H9 (cell line): Measurements from ENCODE around the gene KIF21B. TPM values are rescaled to one million over a fixed set of nuclear protein-coding genes. Genes with fewer than 3 reads are reported as not detected.
"Not testable (repeated sequence)": the region's sequence is repeated elsewhere in the genome, so short reads cannot be mapped to it uniquely, and the experiment has no call there.

Experiments
- DNase-seq: peaks from one replicate; pipeline ENCODE4 v3.0.0-alpha.2; 2017
- H2AFZ ChIP-seq: one replicate; pipeline ENCODE4 v1.6.1; 2013; ENCODE audit warnings: mild to moderate bottlenecking, low read length, control low read depth, moderate library complexity
- H2AK5ac ChIP-seq: 2 replicates; pipeline ENCODE4 v1.6.1; 2013; ENCODE audit warnings: low read length, control low read depth, mixed read lengths; ENCODE audit not compliant: insufficient read length
- H2BK120ac ChIP-seq: one replicate; pipeline ENCODE4 v1.6.1; 2013; ENCODE audit warnings: low read depth, mild to moderate bottlenecking, low read length, control low read depth, inconsistent platforms; ENCODE audit not compliant: poor library complexity, severe bottlenecking
- H2BK12ac ChIP-seq: 2 replicates; pipeline ENCODE4 v1.6.1; 2013; ENCODE audit warnings: low read length, control low read depth, mixed read lengths, low read depth; ENCODE audit not compliant: insufficient read length
- H2BK15ac ChIP-seq: 2 replicates; pipeline ENCODE4 v1.6.1; 2013; ENCODE audit warnings: low read depth, low read length, control low read depth
- H2BK20ac ChIP-seq: one replicate; pipeline ENCODE4 v1.6.1; 2013; ENCODE audit warnings: low read depth, mild to moderate bottlenecking, low read length, control low read depth, inconsistent platforms; ENCODE audit not compliant: poor library complexity, severe bottlenecking
- H2BK5ac ChIP-seq: 2 replicates; pipeline ENCODE4 v1.6.1; 2013; ENCODE audit warnings: low read length, control low read depth, mixed read lengths; ENCODE audit not compliant: insufficient read length
- H3K14ac ChIP-seq: 2 replicates; pipeline ENCODE4 v1.6.1; 2013; ENCODE audit warnings: low read length, control low read depth; ENCODE audit not compliant: insufficient read depth
- H3K18ac ChIP-seq: 2 replicates; pipeline ENCODE4 v1.6.1; 2013; ENCODE audit warnings: low read depth, mild to moderate bottlenecking, mixed read lengths, low read length, control low read depth; ENCODE audit not compliant: insufficient read length
- H3K23ac ChIP-seq: 2 replicates; pipeline ENCODE4 v1.6.1; 2013; ENCODE audit warnings: low read length, control low read depth, mixed read lengths, low read depth; ENCODE audit not compliant: insufficient read length
- H3K23me2 ChIP-seq: 2 replicates; pipeline ENCODE4 v1.6.1; 2013; ENCODE audit warnings: low read depth, mild to moderate bottlenecking, mixed read lengths, low read length, control low read depth; ENCODE audit not compliant: insufficient read length, poor library complexity, severe bottlenecking
- H3K27ac ChIP-seq: 2 replicates; pipeline ENCODE4 v1.5.1; 2013; ENCODE audit warnings: low read length, control low read depth, mixed read lengths, low read depth; ENCODE audit not compliant: insufficient read length
- H3K27me3 ChIP-seq: 2 replicates; pipeline ENCODE4 v1.6.1; 2013; ENCODE audit warnings: low read length, control low read depth, inconsistent platforms; ENCODE audit not compliant: insufficient read depth
- H3K4ac ChIP-seq: 2 replicates; pipeline ENCODE4 v1.6.1; 2013; ENCODE audit warnings: low read depth, mild to moderate bottlenecking, control low read depth, inconsistent platforms, low read length, moderate library complexity
- H3K4me1 ChIP-seq: 2 replicates; pipeline ENCODE4 v1.6.1; 2013; ENCODE audit warnings: low read length, control low read depth, inconsistent platforms; ENCODE audit not compliant: insufficient read depth
- H3K4me2 ChIP-seq: 2 replicates; pipeline ENCODE4 v1.6.1; 2013; ENCODE audit warnings: low read length, control low read depth, mixed read lengths; ENCODE audit not compliant: insufficient read length, insufficient read depth
- H3K56ac ChIP-seq: 2 replicates; pipeline ENCODE4 v1.6.1; 2013; ENCODE audit warnings: low read depth, mild to moderate bottlenecking, mixed read lengths, low read length, control low read depth; ENCODE audit not compliant: insufficient read length
- H3K79me1 ChIP-seq: 2 replicates; pipeline ENCODE4 v1.6.1; 2013; ENCODE audit warnings: low read depth, mild to moderate bottlenecking, moderate library complexity, low read length, control low read depth, inconsistent platforms; ENCODE audit not compliant: insufficient read depth, poor library complexity, severe bottlenecking
- H3K79me2 ChIP-seq: 2 replicates; pipeline ENCODE4 v1.6.1; 2013; ENCODE audit warnings: low read length, control low read depth, inconsistent platforms; ENCODE audit not compliant: insufficient read depth
- H3K9ac ChIP-seq: 2 replicates; pipeline ENCODE4 v1.6.1; 2013; ENCODE audit warnings: low read length, control low read depth, mixed read lengths; ENCODE audit not compliant: insufficient read length; ENCODE audit errors: extremely low read depth
- H3K9me3 ChIP-seq: one replicate; pipeline ENCODE4 v1.6.1; 2013; ENCODE audit warnings: low read depth, low read length, inconsistent platforms; ENCODE audit not compliant: control insufficient read depth
- H3T11ph ChIP-seq: one replicate; pipeline ENCODE4 v1.6.1; 2013; ENCODE audit warnings: mild to moderate bottlenecking, low read length, control low read depth, inconsistent platforms
- H4K20me1 ChIP-seq: one replicate; pipeline ENCODE4 v1.6.1; 2013; ENCODE audit not compliant: control insufficient read depth, insufficient read length, insufficient read depth
- H4K5ac ChIP-seq: 2 replicates; pipeline ENCODE4 v1.6.1; 2013; ENCODE audit warnings: low read depth, mild to moderate bottlenecking, mixed read lengths, low read length, control low read depth; ENCODE audit not compliant: insufficient read length
- H4K8ac ChIP-seq: replicated peaks from 2 replicates; pipeline ENCODE4 v1.6.1; 2013; ENCODE audit warnings: low read length, control low read depth, mixed read lengths, low read depth; ENCODE audit not compliant: insufficient read length
- H4K91ac ChIP-seq: 2 replicates; pipeline ENCODE4 v1.6.1; 2013; ENCODE audit warnings: low read depth, mild to moderate bottlenecking, moderate library complexity, mixed read lengths, low read length, control low read depth; ENCODE audit not compliant: insufficient read length
- H3K27ac Mint-ChIP-seq, 3 experiments: 2 replicates in 2 of 3; 3 replicates in 1 of 3; pipeline ENCODE4 v1.8.0; 2020 to 2021; ENCODE audit warnings: mixed read lengths in 3 of 3, mild to moderate bottlenecking in 1 of 3, moderate library complexity in 1 of 3
- H3K27me3 Mint-ChIP-seq: 2 replicates; pipeline ENCODE4 v1.8.0; 2021; ENCODE audit warnings: low read depth, mild to moderate bottlenecking, moderate library complexity, mixed read lengths
- H3K36me3 Mint-ChIP-seq, 3 experiments: 2 replicates in 2 of 3; 3 replicates in 1 of 3; pipeline ENCODE4 v1.8.0; 2020 to 2021; ENCODE audit warnings: low read depth in 3 of 3, mixed read lengths in 3 of 3; ENCODE audit not compliant: insufficient read depth in 1 of 3
- H3K4me1 Mint-ChIP-seq, 2 experiments: 2 replicates each; pipeline ENCODE4 v1.8.0; 2020; ENCODE audit warnings: mixed read lengths in 2 of 2
- H3K4me3 Mint-ChIP-seq, 2 experiments: 2 replicates in 1 of 2; 3 replicates in 1 of 2; pipeline ENCODE4 v1.8.0; 2020 to 2021; ENCODE audit warnings: mild to moderate bottlenecking in 2 of 2, mixed read lengths in 2 of 2, moderate library complexity in 1 of 2
- H3K9me3 Mint-ChIP-seq, 2 experiments: 2 replicates in 1 of 2; 3 replicates in 1 of 2; pipeline ENCODE4 v1.8.0; 2020; ENCODE audit warnings: mild to moderate bottlenecking in 2 of 2, mixed read lengths in 2 of 2, moderate library complexity in 1 of 2
- CTCF ChIP-seq: fragments of 200-600 bp; sonication (generic); conservative IDR thresholded peaks from 3 replicates; pipeline ENCODE4 v1.8.0; 2021; ENCODE audit warnings: antibody characterized with exemption, mild to moderate bottlenecking
- WGBS: extraction: QIAGEN DNeasy Blood & Tissue Kit; methylation state at CpG from one replicate; pipeline ENCODE4 v1.1.7; 2013; ENCODE audit warnings: missing lambda C conversion rate, low lambda C conversion rate, mixed read lengths; ENCODE audit not compliant: insufficient read length; ENCODE audit errors: extremely low coverage; 5-methylcytosine and 5-hydroxymethylcytosine counted together
- total RNA-seq: library from RNA; stranded (reverse); gene quantifications from 2 replicates; pipeline ENCODE4 v1.2.1, GENCODE V29; 2021

KIF21B gene
- total RNA-seq, 1 experiment from 2014 or later, result 7.5 TPM

- peaks cover 0 to 7% (median 0%) of the 10 kb centered on the region in 3 experiments; a peak in 2 of 7 replicates for H3K36me3 Mint-ChIP-seq
- no peaks in the 10 kb centered on the region for H3K4me1 ChIP-seq
- WGBS, result no CpG with 5 or more reads among the region's 4 CpGs
Observed at GRCh38 chr1:200938955-200939354, 84.6 kb downstream of the KIF21B start.

GRCh38 chr1:200935286-200935962 is 88.1 kb downstream of the KIF21B start:
- not testable (repeated sequence) for H3K4me2 ChIP-seq, H2AK5ac ChIP-seq

More at GRCh38 chr1:200938955-200939354, 84.6 kb downstream of the KIF21B start:
- no peaks in the 10 kb centered on the region for H3K9me3 ChIP-seq
- H3K18ac ChIP-seq, result no peak overlapping the region
- no peak overlapping the region for H2BK20ac ChIP-seq
- H3K79me1 ChIP-seq, result no peaks in the 10 kb centered on the region
- no peak overlapping the region for H2AK5ac ChIP-seq
- no peak overlapping the region for H2BK120ac ChIP-seq
- no peaks in the 10 kb centered on the region for H3K4me1 Mint-ChIP-seq
- H3K27me3 Mint-ChIP-seq, result no peaks in the 10 kb centered on the region
- H3K9ac ChIP-seq, result no peak overlapping the region
- H4K8ac ChIP-seq, result no peak overlapping the region
- no peak overlapping the region for H2AFZ ChIP-seq
- no peak overlapping the region for H3K14ac ChIP-seq
- no peak overlapping the region for H3K27ac ChIP-seq
- no peak overlapping the region for H3T11ph ChIP-seq
- DNase-seq, result no peak
- no peaks in the 10 kb centered on the region for H3K79me2 ChIP-seq
- no peak overlapping the region for H3K4me3 Mint-ChIP-seq
- no peak overlapping the region for H3K23ac ChIP-seq
- H4K20me1 ChIP-seq, result no peaks in the 10 kb centered on the region
- no peak overlapping the region for H2BK12ac ChIP-seq
- no peak overlapping the region for H2BK5ac ChIP-seq
- H2BK15ac ChIP-seq, result no peak overlapping the region
- H3K9me3 Mint-ChIP-seq, result peaks cover 5 to 6% of the 10 kb centered on the region in 2 experiments; a peak in 4 of 5 replicates
- H3K4me2 ChIP-seq, result no peak overlapping the region
- TF ChIP-seq CTCF, result no peak
- no peaks in the 10 kb centered on the region for H3K27me3 ChIP-seq
- no peak overlapping the region for H4K5ac ChIP-seq
- H3K23me2 ChIP-seq, result no peaks in the 10 kb centered on the region
- no peak overlapping the region for H3K56ac ChIP-seq
- no peak overlapping the region for H3K27ac Mint-ChIP-seq
- no peak overlapping the region for H3K4ac ChIP-seq
- H4K91ac ChIP-seq, result no peak overlapping the region

More at GRCh38 chr1:200935286-200935962, 88.1 kb downstream of the KIF21B start:
- WGBS, result no CpG with 5 or more reads among the region's 18 CpGs
- H3K9me3 Mint-ChIP-seq, H3K79me1 ChIP-seq, H3K27ac Mint-ChIP-seq, H4K5ac ChIP-seq, H3K79me2 ChIP-seq, H3K27ac ChIP-seq, H3K56ac ChIP-seq, H3K27me3 ChIP-seq, H3K23me2 ChIP-seq, H4K91ac ChIP-seq, H3K23ac ChIP-seq, H2BK5ac ChIP-seq, H3K4me1 ChIP-seq, H3K36me3 Mint-ChIP-seq, H3K4me3 Mint-ChIP-seq, H2BK20ac ChIP-seq, H2AFZ ChIP-seq, H4K8ac ChIP-seq, H2BK120ac ChIP-seq, H3K9ac ChIP-seq, H3T11ph ChIP-seq, H4K20me1 ChIP-seq, H3K4me1 Mint-ChIP-seq, H2BK12ac ChIP-seq, DNase-seq, H3K14ac ChIP-seq, H3K27me3 Mint-ChIP-seq, H2BK15ac ChIP-seq, H3K9me3 ChIP-seq, H3K18ac ChIP-seq, H3K4ac ChIP-seq: not testable (repeated sequence)
